Thoracic aorta (tissue), 2 donors: Measurements from ENCODE around the gene ADRB2. TPM values are rescaled to one million over a fixed set of nuclear protein-coding genes. Genes with fewer than 3 reads are reported as not detected.

ENCODE experiments used
- ATAC-seq: fragments of 150-250 bp; one replicate; pipeline ENCODE4 v1.8.0; 2017; ENCODE audit warnings: low read depth; ENCODE audit not compliant: insufficient number of reproducible peaks, low FRiP score
- DNase-seq: peaks from one replicate; pipeline ENCODE4 v3.0.0-alpha.2; 2020; ENCODE audit warnings: low spot score
- H3K27ac ChIP-seq, 2 donors: fragments of 200-600 bp; sonication (generic); 1 replicate in 1 of 2; 2 replicates in 1 of 2; pipeline ENCODE4 v1.5.1; 2016; ENCODE audit warnings: mild to moderate bottlenecking in 2 of 2, moderate library complexity in 2 of 2
- H3K27me3 ChIP-seq: fragments of 200-600 bp; sonication (generic); replicated peaks from 2 replicates; pipeline ENCODE4 v1.6.0; 2016; ENCODE audit warnings: mild to moderate bottlenecking; ENCODE audit not compliant: insufficient read depth
- H3K36me3 ChIP-seq: fragments of 200-600 bp; sonication (generic); one replicate; pipeline ENCODE4 v1.5.1; 2016
- H3K4me1 ChIP-seq, 2 donors: fragments of 200-600 bp; sonication (generic); 1 replicate in 1 of 2; 2 replicates in 1 of 2; pipeline versions ENCODE4 v1.5.1 to v1.6.0; 2016; ENCODE audit warnings: low read depth in 2 of 2, mild to moderate bottlenecking in 1 of 2; ENCODE audit not compliant: control insufficient read depth in 1 of 2
- H3K4me3 ChIP-seq: fragments of 200-600 bp; sonication (generic); 2 replicates; pipeline ENCODE4 v1.5.1; 2016; ENCODE audit warnings: mild to moderate bottlenecking
- H3K9me3 ChIP-seq: fragments of 200-600 bp; sonication (generic); 2 replicates; pipeline ENCODE4 v1.5.1; 2016
- CTCF ChIP-seq: fragments of 200-600 bp; sonication (generic); IDR thresholded peaks from one replicate; pipeline ENCODE4 v1.5.1; 2019; ENCODE audit warnings: antibody characterized with exemption
- total RNA-seq, 2 donors: library from RNA; depleted of rRNA; stranded (reverse); fragments of >200 nt; gene quantifications; one replicate each; pipeline versions ENCODE4 v1.1.0 to v1.2.3, GENCODE V29; 2016

ADRB2 gene
- total RNA-seq, 2 donors from 2014 or later: 2.8 to 3.7 TPM

DNA sequence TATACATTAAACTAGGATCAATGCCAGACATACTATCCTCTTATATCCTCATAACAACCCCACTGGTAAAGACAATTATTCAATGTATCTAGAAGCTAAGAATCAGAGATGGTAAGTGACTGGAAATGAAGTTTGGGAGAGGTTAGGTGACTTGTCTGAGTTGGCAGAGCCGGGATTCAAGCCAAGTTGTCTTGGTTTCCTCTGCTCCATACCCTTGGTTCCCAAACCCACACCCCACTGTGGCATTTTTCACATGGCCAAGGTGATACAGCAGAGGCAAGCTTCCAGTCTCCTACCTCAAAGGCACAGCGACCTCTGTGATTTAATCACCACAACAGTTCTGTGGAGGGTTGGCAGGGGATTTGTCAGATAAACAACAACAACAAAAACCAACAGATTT, 34.7 kb upstream of the ADRB2 start:
- Histone ChIP-seq H3K4me1 (no peaks in the 10 kb centered on the region), H3K9me3 (no peaks in the 10 kb centered on the region), H3K27ac (no peak overlapping the region), H3K36me3 (no peaks in the 10 kb centered on the region), H3K4me3 (no peak overlapping the region), H3K27me3 (no peaks in the 10 kb centered on the region)
- TF ChIP-seq CTCF: no peak
- ATAC-seq (no peak), DNase-seq (no peak)

DNA sequence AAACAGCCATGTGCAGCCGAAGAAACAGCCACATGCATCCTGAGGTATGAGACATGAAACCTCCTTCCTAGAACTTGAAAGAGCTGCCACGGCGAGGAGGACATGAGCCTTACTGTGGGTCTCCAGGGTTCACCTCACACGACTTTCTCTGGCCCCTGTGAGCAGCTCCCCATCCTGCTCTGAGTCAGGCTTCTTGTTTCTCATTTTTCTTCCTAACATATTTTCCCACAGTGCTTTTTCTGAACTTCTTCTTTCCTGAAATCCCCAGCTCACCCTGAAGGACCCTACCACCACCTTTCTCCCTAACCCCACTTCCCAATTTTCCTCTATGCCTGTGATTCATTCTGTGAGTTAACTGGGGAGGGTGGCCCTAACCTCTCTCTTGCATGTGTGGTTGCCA, 33.7 kb upstream of the ADRB2 start:
- no peak for TF ChIP-seq CTCF
- H3K36me3 ChIP-seq: no peaks in the 10 kb centered on the region
- no peaks in the 10 kb centered on the region for H3K4me1 ChIP-seq
- no peak overlapping the region for H3K27ac ChIP-seq
- DNase-seq (no peak), ATAC-seq (no peak)
- no peaks in the 10 kb centered on the region for H3K9me3 ChIP-seq
- no peaks in the 10 kb centered on the region for H3K27me3 ChIP-seq
- no peak overlapping the region for H3K4me3 ChIP-seq

DNA sequence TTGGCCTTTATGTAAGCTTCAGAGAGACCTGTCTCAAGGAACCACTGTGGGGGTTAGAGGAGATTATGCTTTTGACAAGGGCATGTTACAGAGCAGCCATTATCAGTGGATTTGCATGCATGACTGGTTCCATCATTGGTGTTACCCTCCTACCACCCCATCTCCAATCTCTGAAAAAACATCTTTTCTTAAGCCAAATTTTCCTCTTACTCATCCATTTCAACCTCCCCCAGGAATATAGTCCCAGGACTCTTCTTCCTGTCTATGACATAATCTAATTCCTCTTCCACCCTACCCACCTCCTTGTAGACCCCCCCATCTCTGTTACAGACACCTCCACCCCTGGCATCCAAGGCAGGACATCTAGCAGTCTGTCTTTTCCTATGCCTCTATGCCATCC, 33.1 kb upstream of the ADRB2 start:
- no peaks in the 10 kb centered on the region for H3K27me3 ChIP-seq
- no peaks in the 10 kb centered on the region for H3K9me3 ChIP-seq
- H3K4me1 ChIP-seq: no peaks in the 10 kb centered on the region
- no peak overlapping the region for H3K27ac ChIP-seq
- no peaks in the 10 kb centered on the region for H3K36me3 ChIP-seq
- no peak for DNase-seq
- no peak overlapping the region for H3K4me3 ChIP-seq
- no peak for TF ChIP-seq CTCF
- no peak for ATAC-seq

DNA sequence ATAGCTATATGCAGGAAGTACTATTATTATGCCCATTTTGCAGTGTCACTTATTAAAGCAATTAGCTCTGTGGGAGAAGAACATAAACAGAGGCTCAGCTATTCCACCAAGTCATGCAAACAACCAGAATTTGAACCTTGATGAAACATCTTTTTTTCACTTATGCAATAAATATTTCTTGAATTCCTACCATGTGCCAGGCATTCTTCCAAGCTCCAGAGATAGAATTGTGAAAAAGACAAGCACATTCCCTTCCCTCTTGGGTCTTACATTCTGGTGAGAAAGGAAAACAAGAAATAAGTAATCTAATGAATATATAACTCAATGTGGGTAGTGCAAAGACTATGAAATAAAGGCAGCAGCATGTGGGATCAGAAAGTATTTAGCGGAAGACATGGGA, 32.1 kb upstream of the ADRB2 start:
- no peaks in the 10 kb centered on the region for H3K9me3 ChIP-seq
- no peak for DNase-seq
- H3K36me3 ChIP-seq: no peaks in the 10 kb centered on the region
- TF ChIP-seq CTCF: no peak
- H3K27me3 ChIP-seq: no peaks in the 10 kb centered on the region
- no peak overlapping the region for H3K27ac ChIP-seq
- H3K4me3 ChIP-seq: no peak overlapping the region
- H3K4me1 ChIP-seq: no peaks in the 10 kb centered on the region
- no peak for ATAC-seq

- H3K9me3 ChIP-seq: no peaks in the 10 kb centered on the region
- no peak overlapping the region for H3K4me3 ChIP-seq
- H3K27ac ChIP-seq: no peak overlapping the region
- H3K27me3 ChIP-seq: no peaks in the 10 kb centered on the region
- DNase-seq: no peak
- H3K36me3 ChIP-seq: no peaks in the 10 kb centered on the region
- H3K4me1 ChIP-seq: no peaks in the 10 kb centered on the region
- ATAC-seq: no peak
- TF ChIP-seq CTCF: no peak
Observed at GRCh38 chr5:148794729-148795561, 31.5 kb upstream of the ADRB2 start.
